Neural progenitor cell (in vitro differentiated cells): ENCODE data around the gene UNC5CL.

ENCODE experiments used
- EZH2 ChIP-seq: fragments of 200-600 bp; sonication (generic); IDR thresholded peaks from 2 replicates; pipeline ENCODE4 v1.6.1; 2017; ENCODE audit warnings: antibody characterized with exemption, mild to moderate bottlenecking, moderate library complexity
- EZH2phosphoT487 ChIP-seq: fragments of 200-600 bp; sonication (generic); IDR thresholded peaks from 2 replicates; pipeline ENCODE4 v1.6.1; 2017; ENCODE audit warnings: antibody characterized with exemption
- TF ChIP-seq, protein P1 (sequence below): fragments of 200-600 bp; sonication (generic); IDR thresholded peaks from 2 replicates; pipeline ENCODE4 v1.5.1; 2017; ENCODE audit warnings: antibody characterized with exemption, mild to moderate bottlenecking

GRCh38 chr6:41027799-41028560, 11.0 kb downstream of the UNC5CL start:
- peak; percentile 28 for TF ChIP-seq EZH2
- TF ChIP-seq, protein P1, sequence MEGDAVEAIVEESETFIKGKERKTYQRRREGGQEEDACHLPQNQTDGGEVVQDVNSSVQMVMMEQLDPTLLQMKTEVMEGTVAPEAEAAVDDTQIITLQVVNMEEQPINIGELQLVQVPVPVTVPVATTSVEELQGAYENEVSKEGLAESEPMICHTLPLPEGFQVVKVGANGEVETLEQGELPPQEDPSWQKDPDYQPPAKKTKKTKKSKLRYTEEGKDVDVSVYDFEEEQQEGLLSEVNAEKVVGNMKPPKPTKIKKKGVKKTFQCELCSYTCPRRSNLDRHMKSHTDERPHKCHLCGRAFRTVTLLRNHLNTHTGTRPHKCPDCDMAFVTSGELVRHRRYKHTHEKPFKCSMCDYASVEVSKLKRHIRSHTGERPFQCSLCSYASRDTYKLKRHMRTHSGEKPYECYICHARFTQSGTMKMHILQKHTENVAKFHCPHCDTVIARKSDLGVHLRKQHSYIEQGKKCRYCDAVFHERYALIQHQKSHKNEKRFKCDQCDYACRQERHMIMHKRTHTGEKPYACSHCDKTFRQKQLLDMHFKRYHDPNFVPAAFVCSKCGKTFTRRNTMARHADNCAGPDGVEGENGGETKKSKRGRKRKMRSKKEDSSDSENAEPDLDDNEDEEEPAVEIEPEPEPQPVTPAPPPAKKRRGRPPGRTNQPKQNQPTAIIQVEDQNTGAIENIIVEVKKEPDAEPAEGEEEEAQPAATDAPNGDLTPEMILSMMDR, result peak; percentile 100
- TF ChIP-seq EZH2phosphoT487, result no peak
